ENCODE measurements around the gene SLC66A2.
"Not testable (repeated sequence)": the region's sequence is repeated elsewhere in the genome, so short reads cannot be mapped to it uniquely, and the experiment has no call there.

The SLC66A2 gene

GRCh38 chr18:79866889-79867574 lies 84.4 kb downstream of the SLC66A2 start:
- no peak for DNase-seq (ENCODE audit: low spot score)

GRCh38 chr18:79865951-79866350 lies 85.5 kb downstream of the SLC66A2 start:
- not testable (repeated sequence) for DNase-seq (ENCODE audit: low spot score)

GRCh38 chr18:79864955-79865354 lies 86.5 kb downstream of the SLC66A2 start:
- not testable (repeated sequence) for DNase-seq (ENCODE audit: low spot score)

- no peak for DNase-seq (ENCODE audit: low spot score)
These were observed 87.3 kb downstream of the SLC66A2 start for GRCh38 chr18:79864006-79864725.

GRCh38 chr18:79863161-79864005 lies 88.1 kb downstream of the SLC66A2 start:
- DNase-seq (ENCODE audit: low spot score) = no peak

- no peak for DNase-seq (ENCODE audit: low spot score)
These were observed 88.9 kb downstream of the SLC66A2 start for GRCh38 chr18:79862562-79862961.

GRCh38 chr18:79861687-79862086 lies 89.8 kb downstream of the SLC66A2 start:
- DNase-seq (ENCODE audit: low spot score) = no peak

GRCh38 chr18:79859314-79859713 lies 92.1 kb downstream of the SLC66A2 start:
- no peak for DNase-seq (ENCODE audit: low spot score)

GRCh38 chr18:79857082-79857671 lies 94.3 kb downstream of the SLC66A2 start:
- DNase-seq (ENCODE audit: low spot score) = no peak

GRCh38 chr18:79856119-79857007 lies 95.1 kb downstream of the SLC66A2 start:
- DNase-seq (ENCODE audit: low spot score) = no peak

GRCh38 chr18:79855147-79855933 lies 96.1 kb downstream of the SLC66A2 start:
- DNase-seq (ENCODE audit: low spot score) = no peak

- DNase-seq (ENCODE audit: low spot score) = no peak
These were observed 97.5 kb downstream of the SLC66A2 start for GRCh38 chr18:79853993-79854364.

- DNase-seq (ENCODE audit: low spot score) = no peak
These were observed 98.0 kb downstream of the SLC66A2 start for GRCh38 chr18:79853303-79853992.

GRCh38 chr18:79852561-79853302 lies 98.7 kb downstream of the SLC66A2 start:
- DNase-seq (ENCODE audit: low spot score) = no peak
